ENCODE data around the gene EDN2.

EDN2 gene

GRCh38 chr1:41484402-41485241 lies at the start of gene EDN2:
EDN2 (minus strand) TSS chr1:41484683; CDS start chr1:41484601, 82 bp downstream.
- peak; percentile 29 for TF ChIP-seq CTCF (IDR thresholded peaks at IDR 0.05; ENCODE audit: control extremely low read depth, extremely low read depth, low read depth, missing control alignments)
- DNase-seq (ENCODE audit: extremely low spot score), result no peak
- ChIA-PET CTCF (interaction anchor here (0.7 to 12.8 kb wide), 5 partner anchors 9 to 32 kb away, joined by 3 to 104 read pairs (median 4); no protein-coding TSS in a partner anchor), POLR2A (no interaction called here)

DNA sequence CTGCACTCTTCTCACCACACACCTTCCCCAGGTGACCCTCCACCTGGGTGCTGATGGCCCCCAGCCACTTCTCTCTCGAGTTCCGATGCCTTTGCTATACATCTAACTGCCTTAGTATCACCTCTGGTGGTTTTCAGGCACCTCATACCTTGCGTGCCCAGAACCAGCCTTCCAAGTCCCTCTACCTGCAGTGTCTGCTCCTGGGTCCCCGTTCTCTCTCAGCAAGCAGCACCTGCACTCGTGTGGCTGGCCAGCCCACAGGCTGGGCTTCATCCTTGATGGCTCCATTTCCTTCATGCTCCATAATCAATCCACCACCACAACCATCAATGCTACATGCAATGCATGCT lies 49.2 kb upstream of the EDN2 start:
- CTCF ChIA-PET, result interaction anchor here (0.9 to 1.5 kb wide), 2 partner anchors 10 to 18 kb away, joined by 4 to 5 read pairs; no protein-coding TSS in a partner anchor
- TF ChIP-seq CTCF (IDR thresholded peaks at IDR 0.05; ENCODE audit: control extremely low read depth, extremely low read depth, low read depth, missing control alignments), result no peak
- POLR2A ChIA-PET, result no interaction called here
- DNase-seq (ENCODE audit: extremely low spot score), result no peak

DNA sequence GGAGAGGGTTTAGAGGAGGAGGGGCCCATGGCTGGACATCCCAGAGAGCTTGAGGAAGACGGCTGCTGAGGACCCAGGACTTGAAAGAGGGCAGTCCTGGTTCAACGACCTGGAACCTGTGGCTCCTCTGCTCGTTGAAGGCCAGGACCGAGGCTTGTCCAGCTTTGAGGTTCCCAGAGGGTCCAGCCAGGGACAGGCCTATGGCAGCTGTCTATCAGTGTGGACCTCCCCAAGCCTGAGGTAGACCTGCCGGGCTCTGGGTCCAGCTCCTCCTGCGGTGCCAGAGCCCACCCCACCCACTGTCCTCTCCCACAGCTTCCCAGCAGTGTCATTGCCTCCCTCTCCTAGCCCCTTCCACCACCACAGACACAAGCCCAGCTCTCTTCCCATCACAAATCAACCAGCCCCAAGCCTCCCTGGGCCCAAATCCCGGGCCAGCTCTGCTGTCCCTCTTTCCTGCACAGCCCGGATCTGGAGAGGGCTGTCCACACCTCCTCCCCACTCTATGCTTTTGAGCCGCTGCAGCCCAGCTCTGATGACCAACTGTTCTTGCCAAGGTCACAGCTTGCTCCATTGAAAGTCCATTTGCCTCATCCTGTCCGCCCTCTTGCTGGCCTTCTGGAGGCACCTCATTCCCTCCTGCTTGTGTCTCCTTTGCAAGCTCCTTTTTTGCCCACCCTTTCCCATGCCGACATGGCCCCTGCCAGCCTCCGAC lies 48.7 kb upstream of the EDN2 start:
- CTCF ChIA-PET, result interaction anchor here (0.9 to 1.5 kb wide), 2 partner anchors 10 to 17 kb away, joined by 4 to 5 read pairs; no protein-coding TSS in a partner anchor
- no peak for DNase-seq (ENCODE audit: extremely low spot score)
- TF ChIP-seq CTCF (IDR thresholded peaks at IDR 0.05; ENCODE audit: control extremely low read depth, extremely low read depth, low read depth, missing control alignments), result no peak
- POLR2A ChIA-PET, result no interaction called here

DNA sequence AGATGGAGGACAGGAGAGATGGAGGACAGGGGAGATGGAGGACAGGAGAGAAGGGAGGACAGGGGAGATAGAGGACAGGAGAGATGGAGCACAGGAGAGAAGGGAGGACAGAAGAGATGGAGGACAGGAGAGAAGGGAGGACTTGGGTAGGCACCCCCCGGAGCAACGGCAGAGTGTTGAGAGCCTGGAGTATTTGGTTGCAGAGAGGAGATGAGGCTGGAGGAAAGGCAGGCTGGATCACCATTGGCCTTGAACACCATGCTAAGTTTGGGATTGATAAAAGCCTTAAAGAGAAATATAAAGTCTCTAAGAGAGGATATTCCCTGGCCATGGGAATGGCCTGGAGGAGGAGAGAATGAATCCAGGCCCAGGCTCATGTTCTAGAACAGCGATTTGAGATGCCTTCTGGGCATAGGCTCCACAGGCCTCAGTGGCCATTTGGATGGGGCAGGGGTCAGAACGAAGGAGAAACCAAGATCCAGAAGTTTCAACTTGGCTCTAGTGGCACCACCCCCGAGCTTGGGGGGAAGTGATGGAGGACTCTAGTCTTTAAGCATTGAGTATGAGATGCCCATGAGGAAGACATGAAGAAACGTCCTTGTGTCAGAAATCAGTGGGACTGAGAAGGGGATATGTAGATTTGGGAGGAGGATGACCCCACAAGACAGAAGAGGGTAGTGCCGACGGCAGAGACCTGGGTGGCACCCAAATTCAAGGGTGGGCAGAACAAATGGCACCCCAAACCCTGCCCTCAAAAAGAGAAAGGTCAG lies 47.9 kb upstream of the EDN2 start:
- ChIA-PET POLR2A (no interaction called here), CTCF (no interaction called here)
- no peak for DNase-seq (ENCODE audit: extremely low spot score)
- TF ChIP-seq CTCF (IDR thresholded peaks at IDR 0.05; ENCODE audit: control extremely low read depth, extremely low read depth, low read depth, missing control alignments), result no peak

DNA sequence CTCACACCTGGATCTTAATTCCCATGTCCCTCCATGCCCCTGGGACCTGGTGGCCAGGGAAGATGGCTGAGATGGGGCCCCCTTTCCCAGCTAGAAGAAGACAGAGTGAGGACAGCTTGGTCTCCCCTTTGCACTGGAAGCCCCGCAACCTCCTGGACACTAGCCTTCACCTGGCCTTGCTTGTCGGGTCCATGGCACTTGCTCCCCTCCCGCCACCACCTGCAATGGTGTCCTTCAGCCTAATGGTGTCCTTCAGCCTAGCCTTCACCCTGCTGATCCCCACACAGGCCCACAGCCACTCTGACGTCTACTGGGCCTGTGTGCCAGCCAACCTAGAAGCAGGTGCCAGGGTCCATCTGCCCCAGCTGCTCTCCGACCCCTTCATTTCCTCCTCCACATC lies 45.9 kb upstream of the EDN2 start:
- POLR2A ChIA-PET, result no interaction called here
- CTCF ChIA-PET, result no interaction called here
- no peak for DNase-seq (ENCODE audit: extremely low spot score)
- no peak for TF ChIP-seq CTCF (IDR thresholded peaks at IDR 0.05; ENCODE audit: control extremely low read depth, extremely low read depth, low read depth, missing control alignments)
